Renal cortex interstitium (tissue), 11 donors: ENCODE data around the gene CALML5. TPM values are rescaled to one million over a fixed set of nuclear protein-coding genes. Genes with fewer than 3 reads are reported as not detected.

Experiments used
- DNase-seq, 11 donors: peaks; one replicate each; pipeline ENCODE4 v3.0.0-alpha.2; 2013; ENCODE audit warnings: low read depth in 9 of 11, low spot score in 4 of 11; ENCODE audit errors: extremely low read depth in 1 of 11
- polyA plus RNA-seq, 3 donors: library from polyadenylated mRNA; unstranded; fragments of 120-200 nt; gene quantifications; one replicate each; pipeline ENCODE4 v1.2.1, GENCODE V29; 2013; ENCODE audit not compliant: insufficient read length in 3 of 3

CALML5 gene
- polyA plus RNA-seq, 3 donors, result not detected

GRCh38 chr10:5534880-5535856, 35.8 kb upstream of the CALML5 start:
- no peak for DNase-seq

GRCh38 chr10:5534051-5534821, 34.9 kb upstream of the CALML5 start:
- no peak for DNase-seq

GRCh38 chr10:5533098-5533731, 33.8 kb upstream of the CALML5 start:
- DNase-seq, result no peak

- no peak for DNase-seq
Observed at GRCh38 chr10:5532618-5533097, 33.3 kb upstream of the CALML5 start.

- DNase-seq, result no peak
Observed at GRCh38 chr10:5532307-5532605, 32.9 kb upstream of the CALML5 start.

- DNase-seq, result no peak
Observed at GRCh38 chr10:5531558-5532306, 32.4 kb upstream of the CALML5 start.

- DNase-seq, result no peak
Observed at GRCh38 chr10:5530846-5531557, 31.6 kb upstream of the CALML5 start.

- DNase-seq, result no peak
Observed at GRCh38 chr10:5530412-5530806, 31.0 kb upstream of the CALML5 start.

GRCh38 chr10:5529702-5530411, 30.5 kb upstream of the CALML5 start:
- no peak for DNase-seq

GRCh38 chr10:5528989-5529701, 29.8 kb upstream of the CALML5 start:
- no peak for DNase-seq

- no peak for DNase-seq
Observed at GRCh38 chr10:5527332-5528200, 28.2 kb upstream of the CALML5 start.

- DNase-seq, result no peak
Observed at GRCh38 chr10:5526691-5527331, 27.4 kb upstream of the CALML5 start.

- DNase-seq, result no peak
Observed at GRCh38 chr10:5525561-5526341, 26.4 kb upstream of the CALML5 start.

- no peak for DNase-seq
Observed at GRCh38 chr10:5524641-5525560, 25.5 kb upstream of the CALML5 start, which contains the start of gene CALML3. Gene CALML3 (plus strand): TSS chr10:5524961. CDS start chr10:5525086, 125 bp downstream.
